Kasumi-1 (cell line): ENCODE measurements around the gene CD200R1L.
A peak's percentile ranks its signal among the peaks of the same experiment; 100 is the strongest.

Experiments
- DNase-seq, 2 experiments: peaks; one replicate each; lab custom pipeline; 2025; lab: John Stamatoyannopoulos, UW

The CD200R1L gene

DNA sequence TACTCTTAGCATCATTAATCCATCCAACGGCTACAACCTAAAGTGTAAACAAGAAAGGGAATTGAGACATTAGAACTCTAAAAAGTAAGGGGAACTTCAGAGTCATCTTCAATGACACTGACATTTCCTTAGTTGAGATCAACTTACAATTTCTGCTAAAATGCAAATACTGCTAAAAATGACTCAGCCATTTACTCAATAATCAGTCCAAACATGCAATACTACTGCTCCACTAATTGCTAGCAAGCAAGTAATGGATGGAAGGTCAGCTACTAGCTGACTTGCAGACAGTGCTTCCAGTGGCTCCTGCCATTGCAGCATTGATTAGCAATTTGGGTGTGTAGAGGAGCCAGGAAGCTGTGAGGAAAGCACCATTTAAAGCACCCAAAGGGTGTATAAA is 28.4 kb downstream of the CD200R1L start:
- no peak for DNase-seq

GRCh38 chr3:112817797-112818196 is 28.9 kb downstream of the CD200R1L start:
- no peak for DNase-seq

DNA sequence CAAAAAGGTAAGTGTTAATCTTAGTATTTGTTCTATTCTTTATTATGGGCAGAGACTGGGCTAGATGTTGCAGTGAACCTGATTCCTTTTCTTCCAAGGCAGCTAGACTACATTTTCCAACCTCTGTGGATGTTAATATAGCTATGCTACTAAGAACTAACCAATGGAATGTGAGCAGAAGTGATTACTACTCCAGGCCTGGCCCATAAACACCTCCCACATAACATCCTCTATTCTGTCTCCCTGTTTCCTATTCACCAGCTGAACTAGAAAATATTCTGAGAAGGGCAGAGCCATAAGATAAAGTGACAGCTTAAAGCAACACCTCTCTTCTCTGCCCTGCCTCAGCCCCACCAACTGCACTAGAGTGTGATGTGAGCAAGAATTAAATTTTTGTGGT is 29.4 kb downstream of the CD200R1L start:
- no peak for DNase-seq

DNA sequence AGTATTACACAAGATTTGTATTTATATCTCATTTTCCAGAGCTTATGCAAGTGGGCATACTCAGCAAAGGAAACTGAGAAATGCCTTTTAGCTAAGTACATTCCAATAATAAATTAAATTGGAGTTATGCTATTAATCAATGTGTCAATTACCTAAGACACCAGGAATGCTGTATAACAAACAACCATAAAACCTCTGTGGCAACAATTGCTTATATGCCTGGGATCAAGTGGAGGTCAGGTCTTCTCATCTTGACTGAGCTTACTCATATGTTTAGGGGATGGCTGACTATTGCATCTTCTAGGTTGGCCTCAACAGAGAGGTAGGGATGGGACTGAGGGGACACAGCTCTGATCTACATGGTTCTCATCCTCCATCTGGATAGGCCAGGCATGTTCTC is 30.7 kb downstream of the CD200R1L start:
- DNase-seq, result no peak

DNA sequence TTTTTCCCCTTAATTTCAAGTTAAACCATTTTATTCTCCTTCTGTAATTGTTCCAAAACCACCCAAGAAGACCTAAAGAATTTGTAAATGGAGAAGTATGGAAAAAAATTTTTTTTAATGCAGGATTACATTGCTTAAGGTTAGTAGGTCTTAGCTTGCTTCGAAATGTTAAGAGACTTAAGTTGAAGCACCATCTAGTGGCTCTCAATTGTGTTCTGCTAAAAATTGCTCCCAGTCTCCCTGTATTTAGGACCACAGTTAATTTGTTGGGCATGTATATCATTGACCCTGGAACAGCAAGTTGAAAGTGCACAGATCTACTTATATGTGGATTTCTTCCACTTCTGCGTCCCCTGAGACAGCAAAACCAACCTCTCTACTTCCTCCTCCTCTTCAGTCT is 32.4 kb downstream of the CD200R1L start:
- DNase-seq, result peak; percentile 50 to 60

GRCh38 chr3:112813723-112814171 is 32.9 kb downstream of the CD200R1L start:
- DNase-seq, result peak; percentile 99

DNA sequence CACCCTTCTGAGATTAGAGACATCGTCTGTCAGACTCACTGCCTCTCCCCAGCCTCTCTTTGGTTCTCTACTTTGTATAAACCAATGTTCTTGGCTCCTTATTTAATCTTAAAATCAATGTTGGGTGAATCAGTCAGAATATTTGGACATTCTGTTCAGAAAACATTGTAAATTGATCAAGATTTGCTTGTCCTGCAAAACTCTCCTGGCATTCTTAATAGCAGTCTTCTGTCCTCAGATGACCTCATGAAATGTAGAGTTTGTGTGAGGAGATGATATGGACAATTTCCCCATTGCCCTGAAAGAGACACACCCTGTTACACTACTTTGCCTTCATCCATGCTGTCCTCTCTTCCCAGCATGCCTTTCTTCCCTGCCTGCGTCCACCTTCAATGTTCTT is 33.6 kb downstream of the CD200R1L start:
- no peak for DNase-seq

GRCh38 chr3:112811917-112812660 is 34.6 kb downstream of the CD200R1L start:
- DNase-seq, result peak; percentile 13 to 26

DNA sequence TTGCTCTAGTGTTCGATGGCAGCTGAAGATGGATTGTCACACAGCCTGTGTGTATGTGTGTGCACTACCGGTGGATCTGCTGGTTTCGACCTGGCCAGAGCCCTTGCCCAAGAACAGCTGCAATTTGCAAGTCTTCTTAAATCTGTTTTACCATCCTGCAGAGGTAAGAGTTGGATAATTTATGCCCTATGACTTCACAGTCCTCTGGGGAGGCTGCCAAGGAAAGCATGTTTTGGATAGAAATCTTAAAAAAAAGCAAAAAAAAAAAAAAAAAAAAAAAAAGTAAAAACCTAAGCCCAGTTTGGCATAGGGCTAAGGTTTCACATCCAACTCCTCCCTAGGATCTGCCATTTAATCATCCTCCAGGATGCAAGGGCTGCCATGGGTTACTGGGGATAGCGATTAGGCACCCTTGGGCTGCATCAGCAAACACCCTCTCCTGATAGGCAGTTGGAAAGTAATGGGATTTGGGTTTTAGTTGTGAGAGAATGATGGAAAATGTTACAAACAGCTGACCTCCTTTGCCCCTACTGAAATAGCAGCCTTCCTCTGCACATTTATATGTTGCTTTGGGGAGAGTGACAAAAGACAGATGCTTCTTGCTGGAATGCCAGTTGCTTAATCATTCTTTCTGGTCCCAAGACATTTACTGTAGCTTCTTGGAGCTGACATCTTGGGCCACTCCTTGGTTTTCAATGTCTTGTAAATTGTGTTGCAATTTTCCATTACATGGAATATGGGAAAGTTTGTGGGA is 35.4 kb downstream of the CD200R1L start:
- DNase-seq, result no peak

- no peak for DNase-seq
Observed at GRCh38 chr3:112810561-112810960, 36.1 kb downstream of the CD200R1L start.

GRCh38 chr3:112808136-112808535 is 38.5 kb downstream of the CD200R1L start:
- DNase-seq, result no peak

- DNase-seq, result no peak
Observed at GRCh38 chr3:112807685-112808084, 39.0 kb downstream of the CD200R1L start.

GRCh38 chr3:112806903-112807302 is 39.8 kb downstream of the CD200R1L start:
- no peak for DNase-seq

GRCh38 chr3:112805126-112805525 is 41.5 kb downstream of the CD200R1L start:
- no peak for DNase-seq

- no peak for DNase-seq
Observed at GRCh38 chr3:112804021-112804420, 42.6 kb downstream of the CD200R1L start.

GRCh38 chr3:112803467-112803866 is 43.2 kb downstream of the CD200R1L start:
- DNase-seq, result no peak

DNA sequence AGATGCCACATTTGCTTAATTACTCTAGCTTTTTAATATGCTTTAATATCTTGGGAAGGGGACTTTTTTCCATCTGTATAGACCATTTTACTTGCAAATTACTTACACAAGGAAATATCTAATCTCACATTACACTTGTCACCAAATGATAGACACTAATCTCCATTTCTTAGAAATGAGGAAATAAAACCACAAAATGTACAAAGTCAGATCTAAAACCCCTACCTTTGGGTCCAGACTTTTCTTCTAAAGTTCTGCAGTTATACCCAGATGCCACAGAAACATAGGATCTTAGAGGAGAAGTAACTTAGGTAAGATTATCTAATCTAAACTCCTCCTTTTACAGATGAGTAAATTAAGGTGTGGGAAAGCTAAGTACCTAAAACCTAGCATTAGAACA is 44.3 kb downstream of the CD200R1L start:
- no peak for DNase-seq

- DNase-seq, result no peak
Observed at GRCh38 chr3:112799946-112800345, 46.7 kb downstream of the CD200R1L start.

DNA sequence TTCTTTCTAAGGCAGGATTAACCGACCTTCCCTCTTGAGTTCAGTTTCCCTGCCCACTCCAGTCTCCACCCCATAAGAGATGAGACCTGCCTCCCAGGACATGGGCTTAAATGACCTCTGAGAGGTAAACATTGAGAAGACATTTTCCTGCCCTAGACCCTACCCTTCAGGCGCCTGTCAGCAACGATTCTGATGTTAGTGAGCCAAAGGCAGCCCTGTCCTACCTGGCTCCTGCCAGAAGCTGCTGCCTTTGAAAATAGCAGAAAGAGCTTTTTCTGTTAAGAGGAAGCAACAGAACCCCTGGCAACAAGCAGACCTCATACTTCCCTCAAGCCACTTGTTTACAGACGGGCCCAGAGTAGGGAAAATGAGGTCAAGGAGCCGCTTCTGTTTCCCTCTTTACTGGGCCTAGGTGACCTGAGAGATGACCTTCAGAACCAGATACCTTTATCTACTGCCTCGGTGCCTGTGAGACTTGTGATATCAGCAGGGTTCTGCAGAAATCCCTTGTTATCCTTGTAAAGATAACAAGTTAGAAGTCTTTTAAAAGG is 52.0 kb downstream of the CD200R1L start:
- peak; percentile 69 to 78 for DNase-seq

DNA sequence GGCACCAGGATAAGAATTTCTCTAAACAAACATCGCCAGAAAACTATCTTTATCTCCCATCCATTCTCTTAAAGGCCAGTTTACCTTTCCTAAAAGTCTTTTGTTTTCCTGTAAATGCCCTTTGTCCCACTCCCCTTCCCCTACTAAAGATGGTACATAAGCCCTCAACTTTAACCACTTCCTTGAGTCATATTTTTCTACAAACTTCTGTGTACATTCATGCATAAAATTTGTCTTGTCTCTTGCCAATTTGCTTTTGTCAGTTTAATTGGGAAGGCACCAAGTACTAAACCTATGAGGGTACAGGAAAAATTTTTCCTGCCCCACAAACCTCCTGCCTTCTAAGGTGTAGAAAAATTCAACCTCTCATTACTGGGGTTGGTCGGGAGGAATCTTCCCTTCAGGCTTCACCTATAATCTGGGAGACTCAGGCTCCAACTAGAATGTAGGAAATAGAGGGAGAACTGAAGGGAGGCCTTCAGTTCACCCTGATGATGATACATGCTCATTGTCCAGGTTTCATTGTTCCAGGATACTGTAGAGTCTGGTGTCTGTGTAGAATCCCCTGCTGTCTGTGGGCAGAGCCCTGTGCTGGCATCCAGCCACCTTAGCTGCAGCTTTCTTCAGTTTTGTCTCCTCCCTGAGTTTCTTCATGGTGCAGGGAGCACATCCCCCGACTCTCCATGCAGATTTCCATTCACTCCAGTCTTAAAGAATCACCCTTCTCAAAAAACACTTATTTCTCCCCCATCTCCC is 53.2 kb downstream of the CD200R1L start:
- no peak for DNase-seq

GRCh38 chr3:112791736-112792135 is 54.9 kb downstream of the CD200R1L start:
- no peak for DNase-seq

GRCh38 chr3:112789787-112790186 is 56.9 kb downstream of the CD200R1L start:
- no peak for DNase-seq
